ENCODE data around the gene ZSWIM7. TPM values are rescaled to one million over a fixed set of nuclear protein-coding genes. Genes with fewer than 3 reads are reported as not detected.

Gene ZSWIM7
- total and polyA plus RNA-seq, 2 of the 4 experiments (the other 2 are of a cell fraction), result 6.8 to 12.1 TPM

GRCh38 chr17:15930426-15930825, 69.1 kb downstream of the ZSWIM7 start:
- TF ChIP-seq RFX5 (IDR thresholded peaks at IDR 0.05; ENCODE audit: low read depth, low read length) (no peak), POLR2A (IDR thresholded peaks at IDR 0.05; ENCODE audit: low read depth, low read length) (no peak), CHD1 (IDR thresholded peaks at IDR 0.05; ENCODE audit: low read depth, low read length) (no peak), CTCF (conservative IDR thresholded peaks at IDR 0.05; ENCODE audit: low read depth, low read length) (no peak), FOS (IDR thresholded peaks at IDR 0.05; ENCODE audit: low read depth, low read length) (no peak), MAZ (IDR thresholded peaks at IDR 0.05; ENCODE audit: borderline replicate concordance, low read depth, low read length) (no peak), MAFK (IDR thresholded peaks at IDR 0.05; ENCODE audit: low read depth, low read length) (no peak), USF2 (IDR thresholded peaks at IDR 0.05; ENCODE audit: low read depth, low read length) (no peak), RCOR1 (IDR thresholded peaks at IDR 0.05; ENCODE audit: insufficient replicate concordance, low read length) (no peak), NFE2L2 (IDR thresholded peaks at IDR 0.05; ENCODE audit: low read depth, low read length) (no peak), SMC3 (IDR thresholded peaks at IDR 0.05; ENCODE audit: low read depth, low read length) (no peak), MXI1 (IDR thresholded peaks at IDR 0.05; ENCODE audit: borderline replicate concordance, low read depth, low read length) (no peak), CEBPB (IDR thresholded peaks at IDR 0.05; ENCODE audit: low read depth, low read length) (no peak), RAD21 (IDR thresholded peaks at IDR 0.05; ENCODE audit: low read length) (no peak), BHLHE40 (IDR thresholded peaks at IDR 0.05; ENCODE audit: low read depth, low read length) (no peak)
- TF ChIP-seq, protein P1, sequence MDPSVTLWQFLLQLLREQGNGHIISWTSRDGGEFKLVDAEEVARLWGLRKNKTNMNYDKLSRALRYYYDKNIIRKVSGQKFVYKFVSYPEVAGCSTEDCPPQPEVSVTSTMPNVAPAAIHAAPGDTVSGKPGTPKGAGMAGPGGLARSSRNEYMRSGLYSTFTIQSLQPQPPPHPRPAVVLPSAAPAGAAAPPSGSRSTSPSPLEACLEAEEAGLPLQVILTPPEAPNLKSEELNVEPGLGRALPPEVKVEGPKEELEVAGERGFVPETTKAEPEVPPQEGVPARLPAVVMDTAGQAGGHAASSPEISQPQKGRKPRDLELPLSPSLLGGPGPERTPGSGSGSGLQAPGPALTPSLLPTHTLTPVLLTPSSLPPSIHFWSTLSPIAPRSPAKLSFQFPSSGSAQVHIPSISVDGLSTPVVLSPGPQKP (IDR thresholded peaks at IDR 0.05; ENCODE audit: borderline replicate concordance, low read depth, low read length), result no peak
- Histone ChIP-seq H3K23ac (ENCODE audit: low read depth, low read length) (no peak overlapping the region), H4K5ac (ENCODE audit: low read depth, low read length) (no peak overlapping the region), H2BK5ac (ENCODE audit: low read depth, low read length, poor library complexity, severe bottlenecking) (no peak overlapping the region), H3K4ac (ENCODE audit: low read depth, low read length) (no peak overlapping the region), H3K14ac (replicated peaks; ENCODE audit: low read depth, low read length) (no peak overlapping the region), H3K4me2 (ENCODE audit: low read depth, low read length) (no peak overlapping the region), H3K9ac (ENCODE audit: low read depth, low read length) (no peak overlapping the region), H4K8ac (ENCODE audit: low read depth in 2 of 2, low read length in 2 of 2) (no peak overlapping the region), H3K36me3 (ENCODE audit: control insufficient read depth, insufficient read depth, low read length) (no peaks in the 10 kb centered on the region), H4K20me1 (ENCODE audit: insufficient read depth, low read length) (no peaks in the 10 kb centered on the region), H2BK15ac (ENCODE audit: low read depth, low read length) (no peak overlapping the region), H3K4me1 (ENCODE audit: control insufficient read depth, insufficient read depth, low read length) (no peaks in the 10 kb centered on the region), H3K79me1 (ENCODE audit: low read depth in 1 of 2, low read length in 2 of 2) (no peaks in the 10 kb centered on the region), H2AK9ac (replicated peaks; ENCODE audit: low read depth, low read length, poor library complexity) (no peak overlapping the region), H3K18ac (ENCODE audit: low read depth, low read length) (no peak overlapping the region), H2BK120ac (ENCODE audit: low read depth, low read length) (no peak overlapping the region), H3K4me3 (ENCODE audit: insufficient read depth, low read depth, low read length) (no peak overlapping the region), H3K56ac (ENCODE audit: extremely low read depth, insufficient read depth, low read length) (no peak overlapping the region), H2BK20ac (ENCODE audit: low read depth, low read length) (no peak overlapping the region), H4K91ac (ENCODE audit: insufficient read depth, low read depth, low read length) (no peak overlapping the region), H3K9me3 (ENCODE audit: control insufficient read depth, insufficient read depth, low read length) (no peaks in the 10 kb centered on the region), H3K9me1 (ENCODE audit: insufficient read depth, low read length) (no peaks in the 10 kb centered on the region), H3K27me3 (ENCODE audit: control insufficient read depth, insufficient read depth, low read length) (peaks cover 12% of the 10 kb centered on the region), H2AFZ (replicated peaks; ENCODE audit: low read length, poor library complexity) (no peak overlapping the region), H3K27ac (ENCODE audit: insufficient read depth, low read length) (no peak overlapping the region), H2AK5ac (ENCODE audit: low read depth, low read length) (0 out of 2 replicates have a peak overlapping the region, but pooled peaks have one; percentile 13)
- in situ Hi-C loops (cut with MboI; ENCODE audit: low sequenced_read_pairs), result no loop called here
- intact Hi-C loops (cut with micrococcal nuclease), result no loop called here
- DNase-seq (no peak), ATAC-seq (ENCODE audit: low read depth) (no peak)
- 50% methylated on average over 3 of the region's 6 CpGs; no CpG with 5 or more reads in 1 of the 2 experiments for WGBS, 2 experiments (ENCODE audit: extremely low coverage in 2 of 2, insufficient read length in 1 of 2)
- BruUV-seq (replicated peaks), result no TSS peak
- POLR2A ChIA-PET (ENCODE audit: unreplicated experiment), result interaction anchor here (0.5 kb wide), 1 partner anchor 694 kb away, joined by 7 read pairs; no protein-coding TSS in a partner anchor
- dilution Hi-C loops (cut with HindIII; ENCODE audit: low sequenced_read_pairs, unreplicated experiment), result no loop called here
- CTCF ChIA-PET, result interaction anchor here (0.6 kb wide), 1 partner anchor 654 kb away, joined by 5 read pairs; no protein-coding TSS in a partner anchor

Data from IMR-90 (cell line).